Vagina (tissue), 2 donors: ENCODE data around the gene RANBP17.

ENCODE experiments used
- CTCF ChIP-seq, 3 experiments: fragments of 450-650 bp in 2 of 3; fragments of 200-600 bp in 1 of 3; sonication (generic) in 1 of 3; IDR thresholded peaks; one replicate each; pipeline ENCODE4 v1.5.1; 2017 to 2019; ENCODE audit warnings: antibody characterized with exemption in 3 of 3, mild to moderate bottlenecking in 2 of 3, moderate library complexity in 2 of 3
- POLR2A ChIP-seq, 2 donors: fragments of 450-650 bp; IDR thresholded peaks; one replicate each; pipeline ENCODE4 v1.6.1; 2017; ENCODE audit warnings: antibody characterized with exemption in 2 of 2, mild to moderate bottlenecking in 2 of 2, moderate library complexity in 2 of 2
- POLR2AphosphoS5 ChIP-seq, 2 donors: sonication (generic); formaldehyde crosslinking; IDR thresholded peaks; one replicate each; pipeline ENCODE4 v1.9.0; 2017; ENCODE audit warnings: antibody characterized with exemption in 2 of 2, mild to moderate bottlenecking in 2 of 2, low read depth in 1 of 2; ENCODE audit not compliant: insufficient read depth in 1 of 2

GRCh38 chr5:170885809-170886208 is 24.0 kb downstream of the RANBP17 start:
- TF ChIP-seq POLR2A (IDR thresholded peaks at IDR 0.05): no peak
- no peak for TF ChIP-seq CTCF (IDR thresholded peaks at IDR 0.05)
- no peak for TF ChIP-seq POLR2AphosphoS5 (IDR thresholded peaks at IDR 0.05; ENCODE audit: insufficient read depth in 1 of 2, low read depth in 1 of 2)
